ENCODE measurements around the gene ZNF512B.
"Not testable (repeated sequence)": the region's sequence is repeated elsewhere in the genome, so short reads cannot be mapped to it uniquely, and the experiment has no call there.

The ZNF512B gene

GRCh38 chr20:64000906-64001305 is 31.2 kb upstream of the ZNF512B start:
- DNase-seq (ENCODE audit: low spot score in 2 of 2) (no peak), ATAC-seq (replicated peaks; ENCODE audit: extremely low read depth, poor library complexity, severe bottlenecking) (no peak)
- Mint-ChIP-seq H3K27ac (ENCODE audit: low read depth) (no peak overlapping the region), H3K4me3 (no peak overlapping the region), H3K9me3 (no peaks in the 10 kb centered on the region), H3K36me3 (ENCODE audit: insufficient read depth) (peaks cover 85% of the 10 kb centered on the region), H3K4me1 (peaks cover 7% of the 10 kb centered on the region), H3K27me3 (no peaks in the 10 kb centered on the region)

DNA sequence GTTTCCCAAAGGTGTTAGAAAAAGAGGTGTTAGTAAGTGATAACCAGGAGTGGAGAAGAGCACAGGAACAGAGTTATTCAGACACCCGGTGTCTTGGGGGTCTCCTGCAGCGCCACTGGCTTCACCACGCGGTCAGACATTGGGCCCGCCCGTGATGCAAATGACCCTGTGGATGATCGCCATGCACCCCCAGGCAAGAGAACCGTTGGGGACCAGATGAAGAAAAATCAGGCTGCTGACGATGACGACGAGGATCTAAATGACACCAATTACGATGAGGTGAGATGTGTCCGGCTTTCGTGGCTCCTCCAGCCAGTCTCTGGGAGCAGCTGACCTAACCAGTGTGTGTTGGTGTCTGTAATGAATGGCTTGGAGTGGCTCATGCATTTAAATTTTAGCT is 13.2 kb upstream of the ZNF512B start:
- no peaks in the 10 kb centered on the region for H3K9me3 Mint-ChIP-seq
- ATAC-seq (replicated peaks; ENCODE audit: extremely low read depth, poor library complexity, severe bottlenecking) (no peak), DNase-seq (ENCODE audit: low spot score in 2 of 2) (no peak)
- H3K27ac Mint-ChIP-seq (ENCODE audit: low read depth), result no peak overlapping the region
- H3K4me3 Mint-ChIP-seq, result peak overlapping the region; percentile 1
- H3K36me3 Mint-ChIP-seq (ENCODE audit: insufficient read depth), result peaks cover 71% of the 10 kb centered on the region
- H3K27me3 Mint-ChIP-seq, result no peaks in the 10 kb centered on the region
- peaks cover 48% of the 10 kb centered on the region for H3K4me1 Mint-ChIP-seq

- peak; percentile 68 for ATAC-seq (replicated peaks; ENCODE audit: extremely low read depth, poor library complexity, severe bottlenecking)
- H3K9me3 Mint-ChIP-seq, result no peaks in the 10 kb centered on the region
- peaks cover 66% of the 10 kb centered on the region for H3K4me1 Mint-ChIP-seq
- H3K36me3 Mint-ChIP-seq (ENCODE audit: insufficient read depth), result peaks cover 65% of the 10 kb centered on the region
- H3K4me3 Mint-ChIP-seq, result peak within 1 kb of the TSS; percentile 94
- peak within 1 kb of the TSS; percentile 95 for H3K27ac Mint-ChIP-seq (ENCODE audit: low read depth)
- no peaks in the 10 kb centered on the region for H3K27me3 Mint-ChIP-seq
- peak; percentile 82 to 90 for DNase-seq (ENCODE audit: low spot score in 2 of 2)
These were observed 11.3 kb upstream of the ZNF512B start, which contains the start of gene PRPF6 for GRCh38 chr20:63980806-63981728. Gene PRPF6, plus strand, starts transcription at chr20:63981132. Its CDS starts 114 bp downstream, at chr20:63981246.

DNA sequence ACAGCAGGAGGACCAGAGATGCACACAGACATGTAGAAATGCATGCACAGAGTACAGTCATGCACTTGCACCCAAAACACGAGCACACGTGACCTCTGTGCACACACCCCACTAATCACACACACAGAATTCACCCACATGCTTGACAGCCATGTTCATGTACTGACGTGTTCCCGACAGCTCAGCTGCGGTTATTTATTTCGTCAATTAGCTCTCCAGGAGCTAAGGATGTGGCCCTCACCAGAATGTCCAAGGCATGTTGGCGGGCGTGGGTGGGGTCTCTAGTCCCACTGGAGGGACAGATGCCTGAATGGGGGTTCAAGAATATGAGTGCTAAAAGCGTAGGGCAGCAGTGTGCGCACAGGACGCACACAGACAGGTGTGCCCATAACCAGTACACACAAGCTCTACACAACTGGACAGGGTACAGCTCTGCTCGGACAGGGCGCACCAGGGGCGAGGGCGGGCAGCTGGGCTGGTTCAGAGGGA is 10.6 kb upstream of the ZNF512B start:
- peaks cover 63% of the 10 kb centered on the region for H3K36me3 Mint-ChIP-seq (ENCODE audit: insufficient read depth)
- DNase-seq (ENCODE audit: low spot score in 2 of 2) (peak in 1 of 2 donors; percentile 30), ATAC-seq (replicated peaks; ENCODE audit: extremely low read depth, poor library complexity, severe bottlenecking) (peak; percentile 68)
- peak overlapping the region; percentile 94 for H3K4me3 Mint-ChIP-seq
- no peaks in the 10 kb centered on the region for H3K27me3 Mint-ChIP-seq
- H3K4me1 Mint-ChIP-seq, result peaks cover 69% of the 10 kb centered on the region
- H3K9me3 Mint-ChIP-seq, result no peaks in the 10 kb centered on the region
- H3K27ac Mint-ChIP-seq (ENCODE audit: low read depth), result peak overlapping the region; percentile 95

DNA sequence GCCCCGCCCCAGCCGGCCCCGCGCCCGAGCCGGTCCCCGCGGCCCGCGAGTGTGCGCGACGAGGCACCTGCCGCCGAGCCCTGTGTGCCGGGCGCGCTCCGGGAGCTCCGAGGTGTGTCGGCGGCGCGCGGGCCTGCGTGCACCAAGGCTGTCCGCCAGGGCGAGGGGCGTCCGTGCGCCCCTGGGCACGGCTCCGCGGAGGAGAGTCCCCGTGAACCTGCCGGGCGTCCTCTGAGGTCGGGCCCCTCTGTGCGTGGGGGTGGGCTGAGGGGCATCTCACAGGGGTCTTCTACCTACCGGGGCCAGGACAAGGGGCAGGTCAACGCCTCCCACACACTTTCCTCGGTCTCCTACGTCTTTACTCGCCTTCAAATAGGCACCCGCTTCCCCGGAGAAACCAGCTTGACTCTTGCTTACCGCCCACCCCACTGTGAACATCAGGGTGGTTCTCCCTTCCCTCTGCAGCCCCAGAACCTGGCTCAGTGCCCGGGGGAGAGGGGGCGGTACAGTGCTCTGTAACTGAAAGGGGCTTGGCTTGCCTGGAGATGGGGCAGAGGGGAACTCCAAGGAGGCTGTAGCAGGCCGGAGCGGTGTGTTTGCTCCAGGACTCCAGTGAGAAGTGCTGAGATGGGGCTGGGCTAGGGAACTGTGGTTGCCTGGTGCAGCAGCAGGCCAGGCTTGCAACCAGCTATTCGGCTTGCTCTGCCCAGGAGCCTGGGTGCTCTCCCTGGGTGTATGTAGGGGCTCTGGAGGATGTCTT is 10.0 kb upstream of the ZNF512B start, which contains the start of gene SAMD10:
TSS of gene SAMD10 (minus strand) at position 86 of the 760 bp plus-strand sequence. CDS start 175 bp downstream, outside the sequence.
- Mint-ChIP-seq H3K9me3 (no peaks in the 10 kb centered on the region), H3K36me3 (ENCODE audit: insufficient read depth) (peaks cover 61% of the 10 kb centered on the region)
- peak; percentile 11 for ATAC-seq (replicated peaks; ENCODE audit: extremely low read depth, poor library complexity, severe bottlenecking)

GRCh38 chr20:63979229-63979556 is 9.5 kb upstream of the ZNF512B start:
- Mint-ChIP-seq H3K9me3 (no peaks in the 10 kb centered on the region), H3K36me3 (ENCODE audit: insufficient read depth) (peaks cover 56% of the 10 kb centered on the region), H3K4me1 (peaks cover 63% of the 10 kb centered on the region), H3K4me3 (peak overlapping the region; percentile 94), H3K27me3 (no peaks in the 10 kb centered on the region), H3K27ac (ENCODE audit: low read depth) (no peak overlapping the region)
- DNase-seq (ENCODE audit: low spot score in 2 of 2) (no peak), ATAC-seq (replicated peaks; ENCODE audit: extremely low read depth, poor library complexity, severe bottlenecking) (no peak)

More for the DNA sequence above, 10.0 kb upstream of the ZNF512B start, which contains the start of gene SAMD10:
- Mint-ChIP-seq H3K27ac (ENCODE audit: low read depth) (peak within 1 kb of the TSS; percentile 95), H3K4me1 (peaks cover 67% of the 10 kb centered on the region), H3K4me3 (peak within 1 kb of the TSS; percentile 94), H3K27me3 (no peaks in the 10 kb centered on the region)
- DNase-seq (ENCODE audit: low spot score in 2 of 2), result peak; percentile 45 to 60

GRCh38 chr20:63978319-63979228 is 8.8 kb upstream of the ZNF512B start:
- ATAC-seq (replicated peaks; ENCODE audit: extremely low read depth, poor library complexity, severe bottlenecking) (peak; percentile 11), DNase-seq (ENCODE audit: low spot score in 2 of 2) (peak in 1 of 2 donors; percentile 37)
- Mint-ChIP-seq H3K27me3 (no peaks in the 10 kb centered on the region), H3K27ac (ENCODE audit: low read depth) (peak overlapping the region; percentile 81), H3K4me1 (peaks cover 69% of the 10 kb centered on the region), H3K4me3 (peak overlapping the region; percentile 94), H3K9me3 (no peaks in the 10 kb centered on the region), H3K36me3 (ENCODE audit: insufficient read depth) (peaks cover 53% of the 10 kb centered on the region)

DNA sequence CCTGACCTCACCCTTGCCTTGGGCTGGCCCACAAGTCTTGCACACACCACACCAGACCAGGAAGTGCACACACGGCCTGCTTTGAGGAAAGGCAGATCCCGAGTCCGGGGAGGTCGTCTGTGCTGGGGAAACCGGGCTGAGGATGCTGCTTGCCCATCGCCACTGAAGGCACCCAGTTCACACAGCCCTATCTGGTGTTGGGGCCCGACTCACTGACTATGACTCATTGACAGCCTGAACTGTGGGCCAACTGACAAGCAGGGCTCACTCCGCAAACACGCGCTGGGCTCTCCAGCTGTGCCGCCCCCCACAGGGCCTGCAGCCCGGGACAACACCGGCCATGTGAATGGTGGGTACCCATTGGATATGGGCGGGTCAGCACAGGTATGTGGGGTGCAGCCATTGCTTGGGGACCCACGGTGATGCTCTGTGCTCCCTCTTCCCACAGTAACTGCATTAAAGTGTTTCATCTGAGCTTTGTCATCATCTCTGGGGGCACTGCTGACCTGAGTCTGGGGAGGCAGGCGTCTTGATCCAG is 8.1 kb upstream of the ZNF512B start:
- DNase-seq (ENCODE audit: low spot score in 2 of 2) (peak in 1 of 2 donors; percentile 28), ATAC-seq (replicated peaks; ENCODE audit: extremely low read depth, poor library complexity, severe bottlenecking) (peak; percentile 34)

GRCh38 chr20:63976980-63977738 is 7.4 kb upstream of the ZNF512B start:
- H3K27ac Mint-ChIP-seq (ENCODE audit: low read depth), result peak overlapping the region; percentile 81
- no peaks in the 10 kb centered on the region for H3K9me3 Mint-ChIP-seq
- peaks cover 60% of the 10 kb centered on the region for H3K4me1 Mint-ChIP-seq

More for the DNA sequence above, 8.1 kb upstream of the ZNF512B start:
- peaks cover 66% of the 10 kb centered on the region for H3K4me1 Mint-ChIP-seq
- H3K9me3 Mint-ChIP-seq, result no peaks in the 10 kb centered on the region
- no peaks in the 10 kb centered on the region for H3K27me3 Mint-ChIP-seq
- H3K4me3 Mint-ChIP-seq, result peak overlapping the region; percentile 94
- peak overlapping the region; percentile 81 for H3K27ac Mint-ChIP-seq (ENCODE audit: low read depth)
- H3K36me3 Mint-ChIP-seq (ENCODE audit: insufficient read depth), result peaks cover 47% of the 10 kb centered on the region

GRCh38 chr20:63976511-63976910 is 6.8 kb upstream of the ZNF512B start:
- DNase-seq (ENCODE audit: low spot score in 2 of 2); H3K27me3 Mint-ChIP-seq; ATAC-seq (replicated peaks; ENCODE audit: extremely low read depth, poor library complexity, severe bottlenecking); H3K9me3 Mint-ChIP-seq: not testable (repeated sequence)
- Mint-ChIP-seq H3K27ac (ENCODE audit: low read depth) (peak overlapping the region; percentile 78), H3K4me3 (peak overlapping the region; percentile 17), H3K36me3 (ENCODE audit: insufficient read depth) (peaks cover 38% of the 10 kb centered on the region), H3K4me1 (peaks cover 53% of the 10 kb centered on the region)

More at GRCh38 chr20:63976980-63977738, 7.4 kb upstream of the ZNF512B start:
- H3K36me3 Mint-ChIP-seq (ENCODE audit: insufficient read depth), result peaks cover 41% of the 10 kb centered on the region
- H3K27me3 Mint-ChIP-seq, result no peaks in the 10 kb centered on the region
- no peak for ATAC-seq (replicated peaks; ENCODE audit: extremely low read depth, poor library complexity, severe bottlenecking)
- H3K4me3 Mint-ChIP-seq, result peak overlapping the region; percentile 94
- no peak for DNase-seq (ENCODE audit: low spot score in 2 of 2)
